RPMI8226 (cell line): Measurements from ENCODE around the gene FANK1.
"Not testable (repeated sequence)": the region's sequence is repeated elsewhere in the genome, so short reads cannot be mapped to it uniquely, and the experiment has no call there.

Experiments
- DNase-seq: peaks from one replicate; pipeline ENCODE4 v3.0.0-alpha.2; 2015

Gene FANK1

DNA sequence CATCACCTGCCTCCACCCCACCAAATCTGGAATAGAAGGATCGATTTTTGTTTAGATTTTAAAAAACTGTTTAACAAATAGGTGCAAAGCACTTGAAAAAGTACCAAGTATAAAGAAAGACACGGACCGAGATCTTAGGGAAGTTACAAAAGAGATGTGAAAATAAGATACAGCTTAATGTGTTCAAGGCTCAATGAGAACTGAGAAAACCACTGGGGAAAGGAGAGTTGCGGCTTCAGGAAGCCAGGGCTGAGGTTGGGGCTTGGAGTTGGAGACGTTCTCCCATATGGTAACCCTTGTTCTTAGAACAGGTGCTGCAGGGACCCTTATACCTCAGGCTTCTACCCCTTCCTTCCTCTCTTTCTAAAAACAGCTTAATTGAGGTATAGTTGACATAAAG lies 140.2 kb downstream of the FANK1 start:
- DNase-seq: no peak

DNA sequence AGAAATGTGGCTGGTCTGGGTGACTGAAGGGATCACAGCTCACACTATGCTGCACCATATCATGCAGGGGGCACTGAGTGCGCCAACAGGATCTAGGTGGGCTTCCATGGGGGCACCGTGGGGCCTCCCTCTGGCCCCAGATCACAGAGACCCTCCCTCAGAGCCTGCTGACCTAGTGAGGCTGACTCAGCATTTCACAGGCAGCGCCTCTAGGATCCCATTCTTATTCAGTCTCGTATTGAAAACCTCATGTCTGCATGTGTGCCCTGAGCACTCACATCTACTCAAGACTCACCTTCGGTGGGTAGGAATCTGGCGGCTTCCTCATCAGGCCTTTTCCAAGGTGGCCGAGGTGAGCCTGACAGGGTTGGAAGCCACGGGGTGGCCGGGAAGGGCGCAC lies 141.6 kb downstream of the FANK1 start:
- DNase-seq: no peak

DNA sequence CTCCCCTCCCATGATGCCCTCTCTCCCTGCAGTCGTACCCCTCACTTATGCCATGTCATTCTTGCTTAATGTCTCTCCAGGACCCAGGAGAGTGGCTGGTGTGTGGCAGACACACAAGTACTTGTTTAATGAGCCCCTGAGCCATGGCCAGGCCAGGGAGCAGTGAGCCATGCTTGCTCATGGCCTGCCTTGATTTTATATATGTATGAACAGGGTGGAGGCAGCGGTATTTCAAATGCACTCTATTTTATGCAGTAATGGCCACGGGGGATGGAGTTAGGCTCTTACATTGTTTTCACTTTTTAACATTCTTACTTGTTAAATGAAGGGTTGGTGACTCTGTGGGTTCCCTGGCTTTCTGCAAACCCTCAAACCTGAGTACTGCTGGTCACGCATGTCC lies 144.8 kb downstream of the FANK1 start:
- no peak for DNase-seq

DNA sequence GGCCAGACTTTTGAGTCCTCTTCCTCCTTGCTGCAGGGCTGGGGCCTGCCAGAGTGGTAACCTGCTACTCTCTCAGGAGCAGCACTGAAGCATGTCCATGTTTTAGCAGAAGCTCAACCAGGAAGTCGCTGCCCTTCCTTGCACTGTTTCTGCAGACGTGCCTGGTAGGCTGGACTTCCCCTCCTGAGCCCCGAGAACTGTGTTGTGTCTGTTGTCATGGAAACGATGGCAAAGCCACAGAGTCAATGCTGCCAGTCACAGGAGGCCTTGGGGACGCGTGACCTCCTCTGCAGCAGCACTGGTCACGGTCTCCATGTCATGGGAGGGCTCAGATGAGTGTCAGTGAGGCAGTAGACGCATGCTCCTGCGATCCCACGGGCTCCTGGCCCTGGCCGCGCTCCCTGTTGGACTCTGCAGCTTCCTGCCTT lies 145.5 kb downstream of the FANK1 start:
- peak; percentile 36 for DNase-seq

DNA sequence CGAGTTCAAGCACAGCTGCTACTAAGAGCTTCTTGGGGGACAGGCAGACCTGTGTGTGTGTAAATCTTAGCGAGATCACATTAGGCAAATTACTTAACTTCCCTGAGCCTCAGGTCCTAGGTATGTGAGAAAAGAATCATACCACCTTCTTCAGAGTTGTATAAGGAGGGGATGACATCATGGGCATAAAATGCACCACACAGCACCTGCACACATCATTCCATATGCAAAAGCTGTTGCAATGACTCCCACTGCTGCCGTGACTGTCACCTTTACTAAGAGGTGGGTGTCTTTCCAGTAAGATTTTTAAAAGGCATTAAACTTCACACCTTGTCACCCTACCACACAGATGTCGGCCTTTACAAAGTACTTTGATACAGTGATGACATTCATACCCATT lies 146.0 kb downstream of the FANK1 start:
- no peak for DNase-seq

DNA sequence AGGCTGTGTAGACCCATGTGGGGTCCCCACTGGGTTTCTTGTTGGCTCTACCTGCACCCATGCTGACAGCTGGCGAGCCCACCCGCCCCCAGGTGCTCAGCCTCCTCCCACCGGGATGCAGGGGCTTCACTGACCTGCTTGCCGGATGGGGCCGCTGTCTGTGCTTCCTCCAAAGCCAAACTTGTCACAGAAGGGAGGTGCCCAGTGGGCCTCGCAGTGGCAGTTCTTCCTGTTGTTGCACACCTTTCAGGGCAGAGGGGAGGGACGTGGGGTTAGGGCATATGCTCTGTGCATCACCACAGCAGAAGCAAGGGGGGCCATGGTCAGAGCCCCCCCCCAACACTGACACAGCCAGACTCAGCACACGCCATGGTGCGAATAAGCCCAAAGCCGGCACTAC lies 146.5 kb downstream of the FANK1 start:
- DNase-seq: no peak

DNA sequence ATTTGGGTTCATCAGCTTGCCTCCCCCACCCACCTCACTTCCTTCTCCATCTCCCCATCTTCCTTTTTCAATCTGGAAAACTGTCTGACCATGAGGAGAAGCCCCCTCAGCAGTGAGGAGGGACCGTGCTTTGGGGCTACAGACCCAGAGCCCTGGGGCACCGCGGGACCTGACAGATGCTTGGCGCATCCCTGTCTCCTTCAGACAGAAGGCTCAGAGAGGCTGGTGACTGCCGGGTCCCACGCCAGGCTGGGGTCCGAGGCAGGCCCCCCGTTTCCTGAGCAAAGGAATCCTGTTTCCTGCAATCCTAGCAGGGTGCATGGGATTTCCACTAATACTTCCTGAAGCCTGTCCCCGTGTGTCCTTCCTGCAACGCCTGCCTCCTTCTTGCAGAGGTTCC lies 147.0 kb downstream of the FANK1 start:
- DNase-seq: no peak

DNA sequence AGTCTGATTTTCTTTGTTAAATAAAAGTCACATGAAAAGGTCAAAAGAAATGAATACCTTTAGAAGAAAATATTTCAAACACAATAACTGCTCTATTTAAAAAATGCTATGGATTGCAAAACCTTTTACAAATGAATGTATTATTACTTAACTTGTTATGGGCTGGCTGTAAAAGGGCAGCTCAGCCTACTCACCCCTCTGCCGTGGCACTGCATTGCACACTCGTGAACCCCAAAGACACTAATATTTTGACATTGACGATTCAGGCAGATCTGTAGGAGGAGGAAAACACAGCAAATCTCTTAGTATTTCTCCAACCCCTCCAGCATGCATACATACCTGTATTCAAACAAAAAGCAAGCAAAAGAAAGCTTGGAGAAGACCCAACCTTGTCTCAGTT lies 149.5 kb downstream of the FANK1 start:
- no peak for DNase-seq

DNA sequence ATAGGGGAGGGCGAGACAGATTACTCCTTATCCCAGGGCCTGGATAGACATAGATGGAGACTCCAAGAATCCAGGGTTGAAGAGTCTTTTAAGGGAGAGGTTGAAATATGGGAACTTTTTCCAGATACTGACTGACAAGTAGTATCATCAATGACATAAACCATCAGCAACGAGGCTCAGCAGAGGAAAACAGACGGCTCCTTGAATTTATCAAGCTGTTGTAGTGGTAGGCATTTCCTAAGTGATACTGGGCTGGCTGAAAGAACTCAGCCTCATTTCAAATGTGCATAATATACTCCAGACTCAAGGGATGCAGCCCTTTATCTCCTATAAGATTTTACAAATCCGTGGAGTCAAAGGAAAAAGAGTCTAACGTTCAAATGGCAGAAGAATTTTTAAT lies 150.5 kb downstream of the FANK1 start:
- no peak for DNase-seq

DNA sequence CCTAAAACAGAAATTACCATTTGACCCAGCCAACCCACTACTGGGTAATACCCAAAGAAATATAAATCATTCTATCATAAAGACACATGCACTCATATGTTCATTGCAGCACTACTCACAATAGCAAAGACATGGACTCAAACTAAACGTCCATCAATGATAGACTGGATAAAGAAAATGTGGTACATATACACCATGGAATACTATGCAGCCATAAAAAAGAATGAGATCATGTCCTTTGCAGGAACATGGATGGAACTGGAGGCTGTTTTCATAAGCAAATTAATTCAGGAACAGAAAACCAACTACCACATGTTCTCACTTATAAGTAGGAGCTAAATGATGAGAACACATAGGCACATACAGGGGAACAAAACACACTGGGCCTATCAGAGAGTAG lies 151.4 kb downstream of the FANK1 start:
- not testable (repeated sequence) for DNase-seq

DNA sequence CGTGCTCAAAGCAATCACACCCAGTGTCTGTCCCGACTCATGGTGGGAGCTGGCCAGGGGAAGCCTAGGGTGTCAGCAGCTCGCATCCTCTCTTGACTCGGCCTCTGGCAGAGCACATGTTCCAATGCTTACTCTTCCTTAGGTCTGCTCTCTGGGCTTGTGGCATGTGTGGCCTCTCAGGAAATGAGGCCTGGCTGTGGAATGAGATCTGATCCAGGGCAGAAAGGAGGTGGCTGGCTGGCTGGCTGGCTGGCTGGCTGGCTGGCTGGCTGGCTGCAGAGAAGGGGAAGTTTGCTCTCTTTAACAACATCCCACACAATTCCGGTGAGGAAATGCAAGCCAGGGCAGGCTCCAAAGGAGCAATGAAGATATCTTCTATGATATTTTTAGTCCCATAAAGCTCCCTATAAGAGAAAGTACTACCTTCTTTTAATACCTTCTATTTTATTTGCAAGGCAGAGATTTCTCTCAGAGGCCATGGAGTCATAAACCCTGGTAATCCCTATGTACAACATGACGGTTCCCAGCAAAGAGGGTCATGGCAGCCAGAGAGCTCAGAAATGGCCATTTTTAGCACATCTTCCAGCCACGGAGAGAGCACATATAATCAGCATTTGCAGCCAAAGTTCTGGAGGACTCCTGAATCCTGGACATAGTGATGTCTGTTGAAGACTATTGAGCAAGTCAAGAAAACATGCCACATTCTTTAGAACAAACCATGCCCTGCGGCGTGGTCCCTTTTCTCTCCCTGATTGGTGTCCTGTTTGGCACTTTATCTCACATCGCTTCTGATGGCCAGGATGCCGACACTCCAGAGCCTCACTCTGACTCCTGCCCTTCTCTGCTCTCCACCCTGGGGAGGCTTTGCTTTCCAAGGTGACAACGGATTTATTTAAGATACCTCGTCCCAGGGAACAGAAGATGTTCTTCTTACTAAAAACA lies 153.7 kb downstream of the FANK1 start:
- no peak for DNase-seq

DNA sequence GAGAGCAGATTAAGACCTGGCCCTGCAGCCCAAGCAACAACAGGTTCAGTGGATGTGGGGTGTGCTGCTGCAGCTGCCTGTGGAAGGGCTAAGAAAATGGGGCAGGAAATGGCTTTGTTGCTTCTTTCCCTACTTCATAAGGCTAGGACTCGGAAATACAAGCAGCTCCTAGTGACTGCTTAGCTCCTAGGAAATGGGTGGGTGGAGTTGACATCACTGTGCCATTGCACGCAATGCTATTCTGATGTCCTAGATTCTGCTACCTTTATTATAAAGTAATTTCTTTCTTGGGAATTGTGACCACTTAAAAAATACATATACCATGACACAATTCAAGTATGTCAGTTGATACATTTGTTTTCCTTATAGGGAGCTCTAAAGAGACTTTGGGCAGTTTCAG lies 155.8 kb downstream of the FANK1 start:
- no peak for DNase-seq

DNA sequence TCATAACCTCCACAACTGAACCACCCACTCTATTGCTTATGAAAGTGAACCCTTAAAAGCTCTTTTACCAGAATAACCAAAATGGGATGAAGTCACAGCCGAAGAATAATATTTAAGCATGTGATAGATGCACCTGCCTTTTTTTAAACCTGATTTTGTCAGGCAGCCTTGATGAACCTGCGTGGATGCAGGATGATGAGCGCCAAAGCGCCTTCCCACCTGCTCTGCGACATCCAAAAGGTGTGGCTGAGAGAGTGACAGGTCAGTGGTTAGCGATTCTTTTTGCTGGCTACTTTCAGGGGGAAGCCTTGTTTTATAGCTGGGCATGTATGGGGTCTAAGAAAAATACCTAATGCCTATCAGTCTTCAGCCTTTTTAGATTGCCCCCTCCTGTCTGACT lies 157.8 kb downstream of the FANK1 start:
- no peak for DNase-seq

DNA sequence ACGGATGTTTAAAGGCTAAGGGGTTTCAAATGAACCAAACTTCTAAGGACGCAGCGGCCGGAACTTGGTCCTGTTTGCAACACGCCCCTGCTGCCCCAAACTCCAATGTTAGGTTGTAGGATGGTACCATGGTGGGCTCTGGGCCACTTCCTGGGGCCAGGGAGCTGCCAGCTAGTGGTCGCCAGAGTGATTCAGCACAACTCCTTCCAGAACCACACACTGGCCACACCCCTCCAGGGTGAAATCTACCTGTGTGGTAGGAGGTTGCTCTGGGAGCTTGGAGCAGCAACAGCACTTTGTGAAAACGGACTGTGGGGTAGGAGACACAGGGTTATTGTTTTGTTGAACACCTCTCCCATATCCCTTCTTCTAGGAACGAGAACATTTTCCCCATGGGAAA lies 161.1 kb downstream of the FANK1 start:
- DNase-seq: no peak

DNA sequence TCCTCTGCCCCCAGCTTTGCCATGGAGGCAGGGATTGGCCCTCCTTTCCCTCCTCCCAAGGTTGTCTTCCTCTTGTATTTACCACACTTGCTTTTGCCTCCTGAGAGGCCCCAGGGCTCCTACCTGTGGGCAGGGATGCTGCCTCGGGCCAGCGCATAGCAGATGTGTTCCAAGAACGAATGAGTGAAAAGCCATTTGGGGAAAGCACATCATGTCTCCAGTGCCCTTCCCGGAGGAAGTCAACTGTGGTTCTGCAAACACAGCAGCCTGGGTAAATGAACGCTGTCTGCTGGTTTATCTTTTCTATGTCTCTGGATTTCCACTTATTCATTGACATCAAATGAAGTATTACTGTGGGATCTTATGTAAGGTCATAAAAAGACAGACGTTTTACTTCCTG lies 161.7 kb downstream of the FANK1 start:
- DNase-seq: no peak

DNA sequence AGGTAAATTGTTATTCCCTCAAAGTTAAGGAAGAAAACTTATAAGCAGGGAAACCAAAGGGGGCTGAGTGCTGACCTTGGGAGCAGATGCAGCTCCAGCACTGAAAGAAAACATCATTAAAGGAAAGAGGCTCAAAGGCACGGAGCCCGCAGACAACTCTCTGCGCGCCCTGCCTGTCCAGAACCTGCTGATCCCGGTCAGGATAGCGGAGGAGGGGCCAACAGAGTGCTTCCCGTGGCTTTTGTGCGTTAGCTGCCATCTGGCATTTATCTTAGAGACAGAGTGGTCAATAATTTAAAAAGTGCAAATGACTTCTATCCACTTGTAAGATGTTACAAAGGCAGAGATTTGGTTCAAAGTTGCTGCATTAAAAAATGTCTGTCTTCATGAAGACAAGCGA lies 162.1 kb downstream of the FANK1 start:
- no peak for DNase-seq
